Measurements from ENCODE around the gene IGFL4.
"Not testable (repeated sequence)": the region's sequence is repeated elsewhere in the genome, so short reads cannot be mapped to it uniquely, and the experiment has no call there.

IGFL4 gene

DNA sequence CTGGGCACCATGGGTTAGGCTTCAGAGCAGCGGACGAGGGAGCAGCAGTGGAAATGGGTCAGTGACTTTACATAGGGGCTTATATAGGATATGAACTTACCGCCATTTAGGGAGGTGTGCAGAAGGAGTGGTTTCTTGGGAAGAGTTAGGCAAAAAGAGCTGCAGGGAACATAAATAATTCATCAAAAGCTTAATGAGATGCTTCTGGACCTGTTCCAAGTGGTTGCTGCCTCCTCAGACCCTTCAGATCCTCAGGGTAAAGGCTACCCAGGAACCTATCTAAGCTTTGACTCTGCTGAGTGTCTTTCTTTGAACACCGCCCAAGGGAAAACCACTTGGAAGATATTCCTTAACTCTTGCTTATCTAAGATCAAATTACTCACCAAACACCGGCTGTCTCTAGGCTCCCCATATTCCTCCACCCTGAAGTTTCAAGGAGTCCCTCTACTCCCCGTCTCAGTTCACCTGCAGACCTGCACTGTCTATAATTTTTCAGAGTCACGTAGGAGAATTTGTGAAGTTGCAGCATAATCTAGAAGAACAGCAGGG lies at the start of gene IGFL4:
Gene IGFL4, minus strand, starts transcription at position 51 of the 549 bp plus-strand sequence. Its CDS starts 40 bp downstream, at position 11.
- Histone ChIP-seq H3K36me3 (ENCODE audit: control insufficient read depth, insufficient read depth, low read length) (no peaks in the 10 kb centered on the region), H3K9me3 (ENCODE audit: control insufficient read depth, low read length) (no peaks in the 10 kb centered on the region), H3K9ac (ENCODE audit: low read length) (no peak within 1 kb of the TSS), H3K27me3 (ENCODE audit: control insufficient read depth, insufficient read depth, low read length) (peaks cover 42% of the 10 kb centered on the region), H3K4me3 (ENCODE audit: low read length) (no peak within 1 kb of the TSS), H3K4me1 (ENCODE audit: control insufficient read depth, insufficient read depth, low read length) (peaks cover 18% of the 10 kb centered on the region)

DNA sequence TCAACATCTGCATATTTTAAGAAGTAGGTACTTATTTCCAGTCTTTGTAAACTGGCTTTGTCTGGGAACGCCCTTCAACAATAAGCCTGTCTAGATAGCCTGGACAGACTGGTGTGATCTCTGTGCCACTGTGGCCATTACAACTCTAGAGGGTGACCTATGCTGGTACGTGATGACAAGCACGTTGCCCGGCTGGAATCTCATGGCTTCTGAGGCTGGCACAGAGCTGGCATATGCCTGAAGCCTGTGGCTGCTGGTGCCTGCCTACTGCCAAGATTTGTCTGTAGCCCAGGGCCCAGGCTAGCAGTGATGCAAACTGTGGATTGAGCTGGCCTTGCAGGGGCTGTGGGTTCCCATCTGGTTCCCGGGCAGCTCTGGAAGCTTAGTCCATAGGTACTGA lies 49.6 kb upstream of the IGFL4 start:
- no peaks in the 10 kb centered on the region for H3K27me3 ChIP-seq (ENCODE audit: control insufficient read depth, insufficient read depth, low read length)
- H3K9me3 ChIP-seq (ENCODE audit: control insufficient read depth, low read length): no peaks in the 10 kb centered on the region
- no peaks in the 10 kb centered on the region for H3K4me1 ChIP-seq (ENCODE audit: control insufficient read depth, insufficient read depth, low read length)
- H3K4me3 ChIP-seq (ENCODE audit: low read length): no peak overlapping the region
- H3K9ac ChIP-seq (ENCODE audit: low read length): no peak overlapping the region
- no peaks in the 10 kb centered on the region for H3K36me3 ChIP-seq (ENCODE audit: control insufficient read depth, insufficient read depth, low read length)

DNA sequence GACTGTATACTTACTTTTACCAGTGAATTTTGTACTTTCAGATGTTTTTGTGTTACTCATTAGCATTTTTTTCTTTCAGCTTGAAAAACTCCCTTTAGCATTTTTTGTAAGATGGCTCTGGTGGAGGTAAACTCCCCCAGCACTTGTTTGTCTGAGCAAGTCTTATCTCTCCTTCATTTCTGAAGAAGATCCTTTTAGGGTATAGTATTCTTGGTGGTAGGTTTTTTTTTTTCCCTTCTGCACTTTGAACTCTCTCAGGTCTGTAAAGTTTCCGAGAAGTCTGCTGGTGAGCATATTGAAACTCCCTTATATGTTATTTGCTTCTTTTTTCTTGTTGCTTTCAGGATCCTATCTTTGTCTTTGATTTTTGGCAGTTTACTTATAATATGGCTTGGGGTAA lies 48.6 kb upstream of the IGFL4 start:
- Histone ChIP-seq H3K36me3 (ENCODE audit: control insufficient read depth, insufficient read depth, low read length) (no peaks in the 10 kb centered on the region), H3K4me3 (ENCODE audit: low read length) (no peak overlapping the region), H3K9me3 (ENCODE audit: control insufficient read depth, low read length) (no peaks in the 10 kb centered on the region), H3K4me1 (ENCODE audit: control insufficient read depth, insufficient read depth, low read length) (no peaks in the 10 kb centered on the region), H3K27me3 (ENCODE audit: control insufficient read depth, insufficient read depth, low read length) (no peaks in the 10 kb centered on the region), H3K9ac (ENCODE audit: low read length) (no peak overlapping the region)

DNA sequence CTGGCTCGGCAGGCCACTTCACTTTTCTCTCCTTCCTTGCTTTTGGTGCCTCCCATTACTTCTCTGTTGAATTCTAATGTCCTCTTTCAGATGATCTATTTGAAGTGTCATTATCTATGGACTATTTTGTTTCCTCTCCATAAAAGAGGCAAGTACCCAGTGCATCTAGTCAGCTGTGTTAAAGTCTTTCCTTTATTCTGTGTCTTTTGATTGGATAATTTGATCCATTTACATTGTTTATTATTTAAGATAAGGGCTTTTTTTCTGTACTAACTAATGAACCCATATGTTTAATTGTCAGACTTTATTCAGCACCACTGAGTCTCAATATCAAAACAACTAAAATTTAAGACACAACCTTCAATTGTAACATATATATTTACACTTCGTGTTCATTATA lies 47.3 kb upstream of the IGFL4 start:
- H3K27me3 ChIP-seq (ENCODE audit: control insufficient read depth, insufficient read depth, low read length): no peaks in the 10 kb centered on the region
- no peak overlapping the region for H3K4me3 ChIP-seq (ENCODE audit: low read length)
- H3K36me3 ChIP-seq (ENCODE audit: control insufficient read depth, insufficient read depth, low read length): no peaks in the 10 kb centered on the region
- H3K9me3 ChIP-seq (ENCODE audit: control insufficient read depth, low read length): no peaks in the 10 kb centered on the region
- H3K9ac ChIP-seq (ENCODE audit: low read length): no peak overlapping the region
- no peaks in the 10 kb centered on the region for H3K4me1 ChIP-seq (ENCODE audit: control insufficient read depth, insufficient read depth, low read length)

DNA sequence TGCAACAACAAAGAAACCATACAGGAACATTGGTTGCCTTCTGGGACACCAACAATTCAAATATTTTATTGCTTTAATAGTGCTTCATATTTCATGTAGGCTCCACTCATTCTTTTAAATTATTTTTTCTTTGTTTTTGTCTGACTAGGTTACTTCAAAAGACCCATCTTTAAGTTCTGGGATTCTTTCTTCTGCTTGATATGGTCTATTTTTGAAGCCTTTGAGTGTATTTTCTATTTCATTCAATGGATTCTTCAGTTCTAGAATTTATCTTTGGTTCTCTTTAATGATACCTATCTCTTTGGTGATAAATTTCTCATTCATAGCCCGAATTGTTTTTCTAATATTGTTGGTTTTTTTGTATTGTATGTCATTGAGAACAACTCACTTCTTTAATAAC lies 45.1 kb upstream of the IGFL4 start:
- no peak overlapping the region for H3K9ac ChIP-seq (ENCODE audit: low read length)
- H3K27me3 ChIP-seq (ENCODE audit: control insufficient read depth, insufficient read depth, low read length): no peaks in the 10 kb centered on the region
- H3K4me3 ChIP-seq (ENCODE audit: low read length): no peak overlapping the region
- no peaks in the 10 kb centered on the region for H3K4me1 ChIP-seq (ENCODE audit: control insufficient read depth, insufficient read depth, low read length)
- no peaks in the 10 kb centered on the region for H3K36me3 ChIP-seq (ENCODE audit: control insufficient read depth, insufficient read depth, low read length)
- H3K9me3 ChIP-seq (ENCODE audit: control insufficient read depth, low read length): no peaks in the 10 kb centered on the region

DNA sequence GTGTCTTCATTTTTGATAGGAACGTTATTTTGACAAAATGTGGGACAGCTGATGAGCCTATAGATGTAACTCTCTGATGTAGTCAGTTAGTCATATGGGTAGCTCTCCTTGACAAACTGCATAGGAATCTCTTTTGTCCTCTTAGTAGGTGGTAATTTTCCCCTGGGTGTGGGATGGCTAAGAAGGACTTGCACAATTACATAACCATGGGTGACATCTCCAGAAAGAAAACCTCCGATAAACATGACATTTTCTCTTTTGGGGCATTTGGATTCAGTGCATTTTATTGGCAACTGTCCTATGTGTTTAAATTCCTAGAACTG lies 41.9 kb upstream of the IGFL4 start:
- peaks cover 15% of the 10 kb centered on the region for H3K27me3 ChIP-seq (ENCODE audit: control insufficient read depth, insufficient read depth, low read length)
- H3K9me3 ChIP-seq (ENCODE audit: control insufficient read depth, low read length): no peaks in the 10 kb centered on the region
- H3K4me3 ChIP-seq (ENCODE audit: low read length): no peak overlapping the region
- no peaks in the 10 kb centered on the region for H3K4me1 ChIP-seq (ENCODE audit: control insufficient read depth, insufficient read depth, low read length)
- no peaks in the 10 kb centered on the region for H3K36me3 ChIP-seq (ENCODE audit: control insufficient read depth, insufficient read depth, low read length)
- no peak overlapping the region for H3K9ac ChIP-seq (ENCODE audit: low read length)

DNA sequence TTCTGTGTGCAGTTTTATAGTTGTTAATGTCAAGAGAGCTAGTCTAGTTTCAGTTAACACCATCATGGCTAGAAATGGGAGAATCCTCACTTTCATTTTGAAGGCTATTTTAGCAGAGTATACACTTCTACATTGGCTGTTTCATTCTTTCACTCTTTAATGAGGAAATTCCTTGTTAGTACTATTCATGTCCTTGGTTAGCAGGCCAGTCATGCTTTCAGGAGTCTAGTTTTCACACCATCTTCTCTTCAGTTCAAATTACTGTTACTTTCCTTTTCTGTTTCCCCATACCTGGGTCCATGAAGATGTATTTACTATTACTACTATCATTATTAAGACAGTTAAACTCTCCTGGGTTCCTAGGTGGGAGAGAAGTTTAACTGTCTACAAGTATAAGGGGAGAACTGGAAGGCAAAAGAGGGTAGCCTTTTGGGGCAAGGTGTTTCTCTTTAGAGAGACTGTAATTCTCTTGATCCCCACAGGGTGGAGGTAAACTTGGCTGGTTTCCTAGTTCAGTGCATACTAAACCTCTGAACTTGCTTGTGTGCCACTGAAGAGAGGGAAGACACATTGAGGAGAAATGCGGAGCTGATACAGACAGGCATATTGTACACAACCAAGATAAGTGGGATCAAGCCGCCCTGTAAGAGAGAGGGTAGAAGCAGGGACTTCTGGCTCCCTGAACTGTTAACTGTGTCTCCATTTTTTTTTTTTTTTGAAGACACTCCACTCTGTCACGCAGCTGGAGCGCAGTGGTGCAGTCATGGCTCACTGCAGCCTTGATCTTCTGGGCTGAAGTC lies 41.3 kb upstream of the IGFL4 start:
- H3K36me3 ChIP-seq (ENCODE audit: control insufficient read depth, insufficient read depth, low read length): no peaks in the 10 kb centered on the region
- peaks cover 5% of the 10 kb centered on the region for H3K4me1 ChIP-seq (ENCODE audit: control insufficient read depth, insufficient read depth, low read length)
- H3K9ac ChIP-seq (ENCODE audit: low read length): no peak overlapping the region
- H3K9me3 ChIP-seq (ENCODE audit: control insufficient read depth, low read length): no peaks in the 10 kb centered on the region
- no peak overlapping the region for H3K4me3 ChIP-seq (ENCODE audit: low read length)
- peaks cover 21% of the 10 kb centered on the region for H3K27me3 ChIP-seq (ENCODE audit: control insufficient read depth, insufficient read depth, low read length)

DNA sequence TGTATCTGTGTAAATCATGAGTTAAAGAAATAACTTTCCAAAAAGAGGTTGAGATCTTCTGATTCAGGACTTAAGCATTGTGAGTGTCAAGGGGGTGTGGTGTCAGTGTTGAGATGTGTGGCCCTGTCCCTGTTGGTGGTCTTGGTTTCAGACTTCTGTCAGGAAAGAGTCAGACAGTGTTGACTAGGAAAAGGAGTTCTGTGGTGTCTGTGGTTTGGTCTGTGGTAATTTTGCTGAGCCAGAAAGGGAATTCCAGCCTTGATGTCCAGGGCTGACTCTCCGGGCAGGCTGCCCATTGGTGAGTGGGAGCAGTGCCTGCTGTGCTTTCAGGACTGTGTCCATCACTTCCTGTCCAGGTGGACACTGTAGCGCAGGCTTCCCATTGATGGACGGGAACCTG lies 39.8 kb upstream of the IGFL4 start:
- Histone ChIP-seq H3K4me3 (ENCODE audit: low read length) (no peak overlapping the region), H3K4me1 (ENCODE audit: control insufficient read depth, insufficient read depth, low read length) (peaks cover 9% of the 10 kb centered on the region), H3K9ac (ENCODE audit: low read length) (no peak overlapping the region), H3K36me3 (ENCODE audit: control insufficient read depth, insufficient read depth, low read length) (no peaks in the 10 kb centered on the region), H3K27me3 (ENCODE audit: control insufficient read depth, insufficient read depth, low read length) (peaks cover 34% of the 10 kb centered on the region), H3K9me3 (ENCODE audit: control insufficient read depth, low read length) (no peaks in the 10 kb centered on the region)

DNA sequence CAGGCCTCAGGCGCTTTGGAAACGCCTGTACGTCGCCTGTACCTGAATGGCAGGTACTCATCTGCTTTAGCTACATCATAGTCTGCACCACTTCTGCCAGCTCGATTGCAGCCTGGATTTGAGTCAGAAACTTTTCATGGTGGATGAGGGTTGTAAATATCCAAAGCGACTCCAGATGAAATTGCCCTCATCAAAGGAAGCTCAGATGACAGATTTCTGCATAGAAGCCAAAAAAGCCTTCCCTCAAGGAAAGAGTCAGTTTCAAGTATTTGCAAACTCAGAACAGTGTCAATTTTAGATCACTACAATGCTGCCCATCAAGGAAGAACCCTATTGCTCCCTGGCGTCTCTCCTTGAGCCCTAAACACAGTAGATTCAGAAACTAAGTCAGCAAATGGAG lies 38.8 kb upstream of the IGFL4 start:
- Histone ChIP-seq H3K36me3 (ENCODE audit: control insufficient read depth, insufficient read depth, low read length) (no peaks in the 10 kb centered on the region), H3K9ac (ENCODE audit: low read length) (no peak overlapping the region), H3K9me3 (ENCODE audit: control insufficient read depth, low read length) (no peaks in the 10 kb centered on the region), H3K27me3 (ENCODE audit: control insufficient read depth, insufficient read depth, low read length) (peaks cover 39% of the 10 kb centered on the region), H3K4me1 (ENCODE audit: control insufficient read depth, insufficient read depth, low read length) (peaks cover 9% of the 10 kb centered on the region), H3K4me3 (ENCODE audit: low read length) (no peak overlapping the region)

DNA sequence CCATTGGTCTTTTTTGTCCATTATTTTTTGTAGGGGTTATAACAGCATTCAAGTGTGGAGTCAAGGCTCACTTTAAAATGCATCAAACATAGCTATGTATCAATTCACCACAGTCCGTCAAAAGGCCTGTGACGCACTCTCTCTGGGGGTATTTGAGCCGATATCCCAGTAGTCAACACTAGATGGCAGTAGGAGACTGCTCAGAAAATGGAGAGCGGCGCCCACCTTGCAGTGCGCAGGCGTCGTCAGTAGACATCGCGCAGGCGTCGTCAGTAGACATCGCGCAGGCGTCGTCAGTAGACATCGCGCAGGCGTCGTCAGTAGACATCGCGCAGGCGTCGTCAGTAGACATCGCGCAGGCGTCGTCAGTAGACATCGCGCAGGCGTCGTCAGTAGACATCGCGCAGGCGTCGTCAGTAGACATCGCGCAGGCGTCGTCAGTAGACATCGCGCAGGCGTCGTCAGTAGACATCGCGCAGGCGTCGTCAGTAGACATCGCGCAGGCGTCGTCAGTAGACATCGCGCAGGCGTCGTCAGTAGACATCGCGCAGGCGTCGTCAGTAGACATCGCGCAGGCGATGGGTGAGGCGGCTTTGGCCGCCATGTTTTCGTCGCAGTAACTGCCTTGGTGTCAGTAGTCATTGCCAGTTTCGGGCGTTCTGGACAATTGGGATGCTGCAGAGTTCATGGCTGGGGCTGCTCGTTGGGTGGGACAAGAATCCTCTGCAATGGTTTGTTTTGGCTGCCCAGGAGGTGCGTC lies 38.0 kb upstream of the IGFL4 start:
- not testable (repeated sequence) for H3K4me1 ChIP-seq (ENCODE audit: control insufficient read depth, insufficient read depth, low read length); H3K9ac ChIP-seq (ENCODE audit: low read length); H3K36me3 ChIP-seq (ENCODE audit: control insufficient read depth, insufficient read depth, low read length); H3K9me3 ChIP-seq (ENCODE audit: control insufficient read depth, low read length); H3K4me3 ChIP-seq (ENCODE audit: low read length)
- peaks cover 39% of the 10 kb centered on the region for H3K27me3 ChIP-seq (ENCODE audit: control insufficient read depth, insufficient read depth, low read length)

DNA sequence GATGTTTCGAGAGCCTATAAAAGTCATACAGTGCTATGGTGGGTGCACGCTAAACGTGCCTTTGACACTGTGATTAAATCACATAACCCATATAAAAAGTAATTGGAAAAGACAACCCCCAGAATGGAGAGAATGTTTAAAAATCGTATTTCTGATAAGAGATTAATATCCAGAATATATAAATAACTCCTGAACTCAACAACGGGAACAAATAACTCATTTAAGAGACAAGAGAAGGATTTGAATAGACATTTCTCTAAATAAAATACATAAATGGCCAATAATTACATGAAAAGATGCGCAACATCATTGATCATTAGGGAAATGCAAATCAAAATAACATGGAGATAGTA lies 37.0 kb upstream of the IGFL4 start:
- Histone ChIP-seq H3K9ac (ENCODE audit: low read length) (no peak overlapping the region), H3K4me3 (ENCODE audit: low read length) (no peak overlapping the region)

DNA sequence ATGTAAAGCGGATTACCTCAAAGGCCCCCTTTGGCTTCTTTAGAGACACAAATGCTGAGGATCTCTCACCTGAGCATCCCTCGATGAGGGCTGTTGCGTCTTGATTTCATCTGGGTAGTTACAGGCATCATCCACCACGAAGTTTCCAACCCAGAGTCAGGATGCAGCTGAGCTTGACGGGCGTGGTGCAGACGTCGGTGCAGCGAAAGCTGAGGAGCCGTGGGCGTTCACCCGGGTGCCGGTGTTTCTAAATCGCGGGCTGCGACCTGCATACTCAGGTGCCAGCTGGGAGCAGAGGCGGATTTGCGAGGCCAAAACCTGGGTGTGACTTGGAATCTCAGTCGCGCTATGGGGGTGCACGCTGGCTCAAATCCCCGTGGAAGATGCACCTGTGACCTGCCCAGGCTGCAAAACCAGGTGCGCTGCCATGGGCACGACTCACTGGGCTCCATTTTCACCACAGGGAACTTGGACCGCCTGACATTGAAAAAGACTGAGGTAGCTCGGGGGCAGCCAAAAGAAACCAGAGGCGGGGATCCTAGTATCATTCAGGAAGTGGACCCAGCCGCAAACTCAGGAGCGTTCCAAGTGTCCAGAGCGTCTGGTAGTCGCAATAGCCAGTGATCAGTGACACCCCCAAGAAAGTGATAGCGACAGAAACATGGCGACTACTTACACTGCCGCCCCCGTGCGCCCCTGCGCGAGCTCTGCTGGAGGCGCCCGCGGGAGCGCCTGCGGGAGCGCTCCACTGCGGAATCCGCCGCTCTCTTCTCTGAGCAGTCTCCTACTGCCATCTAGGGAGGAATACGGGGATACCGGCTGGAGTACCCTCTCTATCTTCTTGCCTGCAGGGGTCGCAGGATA lies 36.4 kb upstream of the IGFL4 start:
- Histone ChIP-seq H3K9ac (ENCODE audit: low read length) (no peak overlapping the region), H3K9me3 (ENCODE audit: control insufficient read depth, low read length) (no peaks in the 10 kb centered on the region), H3K27me3 (ENCODE audit: control insufficient read depth, insufficient read depth, low read length) (peaks cover 40% of the 10 kb centered on the region), H3K4me1 (ENCODE audit: control insufficient read depth, insufficient read depth, low read length) (peaks cover 9% of the 10 kb centered on the region), H3K36me3 (ENCODE audit: control insufficient read depth, insufficient read depth, low read length) (no peaks in the 10 kb centered on the region), H3K4me3 (ENCODE audit: low read length) (no peak overlapping the region)

More for the DNA sequence above, 37.0 kb upstream of the IGFL4 start:
- no peaks in the 10 kb centered on the region for H3K9me3 ChIP-seq (ENCODE audit: control insufficient read depth, low read length)
- H3K4me1 ChIP-seq (ENCODE audit: control insufficient read depth, insufficient read depth, low read length): peaks cover 9% of the 10 kb centered on the region
- no peaks in the 10 kb centered on the region for H3K36me3 ChIP-seq (ENCODE audit: control insufficient read depth, insufficient read depth, low read length)
- H3K27me3 ChIP-seq (ENCODE audit: control insufficient read depth, insufficient read depth, low read length): peaks cover 39% of the 10 kb centered on the region
